Chondrocyte (in vitro differentiated cells): Measurements from ENCODE around the gene SSR2. TPM values are rescaled to one million over a fixed set of nuclear protein-coding genes. Genes with fewer than 3 reads are reported as not detected.
A peak's percentile ranks its signal among the peaks of the same experiment; 100 is the strongest.

Source experiments
- DNase-seq: peaks from one replicate; pipeline ENCODE4 v3.0.0; 2021; ENCODE audit warnings: mixed read lengths, low spot score
- H3K27ac Mint-ChIP-seq: one replicate; pipeline ENCODE4 v1.8.0; 2021; ENCODE audit warnings: mild to moderate bottlenecking, moderate library complexity, mixed read lengths; ENCODE audit not compliant: unreplicated experiment
- H3K27me3 Mint-ChIP-seq: 2 replicates; pipeline ENCODE4 v1.8.0; 2021; ENCODE audit warnings: low read depth, mixed read lengths
- H3K36me3 Mint-ChIP-seq: 2 replicates; pipeline ENCODE4 v1.8.0; 2021; ENCODE audit warnings: low read depth, mixed read lengths
- H3K4me1 Mint-ChIP-seq: 2 replicates; pipeline ENCODE4 v1.8.0; 2021; ENCODE audit warnings: low read depth, mild to moderate bottlenecking, mixed read lengths
- H3K4me3 Mint-ChIP-seq: one replicate; pipeline ENCODE4 v1.8.0; 2021; ENCODE audit warnings: mild to moderate bottlenecking, moderate library complexity, mixed read lengths; ENCODE audit not compliant: unreplicated experiment
- H3K9me3 Mint-ChIP-seq: 2 replicates; pipeline ENCODE4 v1.8.0; 2021; ENCODE audit warnings: low read depth, mixed read lengths
- total RNA-seq: library from RNA; stranded (reverse); gene quantifications from 3 replicates; pipeline ENCODE4 v1.2.1, GENCODE V29; 2021
- TF ChIP-seq, protein P1 (sequence below): fragments of 200-600 bp; sonication (generic); IDR thresholded peaks from 2 replicates; pipeline ENCODE4 v1.5.0; 2021; ENCODE audit warnings: antibody characterized with exemption, mild to moderate bottlenecking, moderate library complexity

Gene SSR2
- total RNA-seq, 1 donor from 2014 or later: 233 TPM

DNA sequence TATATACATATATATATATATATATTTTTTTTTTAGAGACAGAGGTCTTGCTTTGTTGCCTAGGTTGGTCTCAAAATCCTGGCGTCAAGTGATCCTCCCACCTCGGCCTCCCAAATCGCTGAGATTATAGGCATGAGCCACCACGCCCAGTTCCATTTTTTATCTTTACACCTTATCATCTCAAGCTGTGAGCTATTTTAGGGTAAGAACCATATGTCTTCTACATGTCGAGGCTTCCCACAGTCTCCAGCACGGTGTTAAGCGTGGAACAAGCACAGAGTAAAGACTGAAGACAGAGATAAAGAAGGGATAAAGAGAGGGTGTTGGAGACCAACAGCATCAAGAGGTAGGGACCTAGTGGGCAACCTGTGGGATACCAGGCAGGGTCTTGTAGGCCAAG, 56.6 kb downstream of the SSR2 start:
- peaks cover 55% of the 10 kb centered on the region for H3K36me3 Mint-ChIP-seq
- H3K27me3 Mint-ChIP-seq: no peaks in the 10 kb centered on the region

DNA sequence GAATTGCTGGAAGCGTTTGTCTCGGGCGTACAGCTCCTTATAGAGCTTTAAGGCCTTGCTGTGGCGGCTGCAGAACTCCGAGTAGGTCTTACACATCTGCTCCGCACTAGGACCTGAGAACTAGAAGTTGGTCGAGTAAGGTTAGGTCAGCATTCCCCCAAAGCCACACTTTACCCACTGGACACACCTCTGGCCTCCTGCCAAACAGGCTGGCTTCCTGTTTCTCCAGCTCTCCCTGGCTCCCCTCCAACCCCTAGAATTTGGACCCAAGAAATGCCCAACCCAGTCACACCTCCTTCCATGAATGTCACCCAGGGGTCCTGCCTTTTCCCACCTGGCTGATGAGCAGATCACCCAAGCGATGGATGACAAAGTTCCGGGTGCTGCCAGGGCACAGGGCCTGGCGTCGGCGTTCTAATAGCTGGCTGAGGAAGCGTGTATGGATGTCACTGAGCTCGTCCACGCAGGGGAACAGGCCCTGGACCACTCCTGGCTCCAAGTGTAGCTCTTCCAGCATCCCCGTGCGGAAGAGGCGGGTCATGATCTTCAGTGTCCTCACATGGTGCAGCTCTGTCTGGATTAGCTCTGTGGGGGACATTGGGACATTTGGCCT, 58.0 kb downstream of the SSR2 start:
- no peaks in the 10 kb centered on the region for H3K27me3 Mint-ChIP-seq
- no peak for DNase-seq
- TF ChIP-seq, protein P1, sequence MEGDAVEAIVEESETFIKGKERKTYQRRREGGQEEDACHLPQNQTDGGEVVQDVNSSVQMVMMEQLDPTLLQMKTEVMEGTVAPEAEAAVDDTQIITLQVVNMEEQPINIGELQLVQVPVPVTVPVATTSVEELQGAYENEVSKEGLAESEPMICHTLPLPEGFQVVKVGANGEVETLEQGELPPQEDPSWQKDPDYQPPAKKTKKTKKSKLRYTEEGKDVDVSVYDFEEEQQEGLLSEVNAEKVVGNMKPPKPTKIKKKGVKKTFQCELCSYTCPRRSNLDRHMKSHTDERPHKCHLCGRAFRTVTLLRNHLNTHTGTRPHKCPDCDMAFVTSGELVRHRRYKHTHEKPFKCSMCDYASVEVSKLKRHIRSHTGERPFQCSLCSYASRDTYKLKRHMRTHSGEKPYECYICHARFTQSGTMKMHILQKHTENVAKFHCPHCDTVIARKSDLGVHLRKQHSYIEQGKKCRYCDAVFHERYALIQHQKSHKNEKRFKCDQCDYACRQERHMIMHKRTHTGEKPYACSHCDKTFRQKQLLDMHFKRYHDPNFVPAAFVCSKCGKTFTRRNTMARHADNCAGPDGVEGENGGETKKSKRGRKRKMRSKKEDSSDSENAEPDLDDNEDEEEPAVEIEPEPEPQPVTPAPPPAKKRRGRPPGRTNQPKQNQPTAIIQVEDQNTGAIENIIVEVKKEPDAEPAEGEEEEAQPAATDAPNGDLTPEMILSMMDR: no peak
- H3K4me1 Mint-ChIP-seq: peaks cover 41% of the 10 kb centered on the region
- H3K36me3 Mint-ChIP-seq: peaks cover 47% of the 10 kb centered on the region
- no peaks in the 10 kb centered on the region for H3K9me3 Mint-ChIP-seq
- H3K27ac Mint-ChIP-seq: peak overlapping the region; percentile 95
- H3K4me3 Mint-ChIP-seq: peak overlapping the region; percentile 52

More for the DNA sequence above, 56.6 kb downstream of the SSR2 start:
- H3K9me3 Mint-ChIP-seq: no peaks in the 10 kb centered on the region
- DNase-seq: no peak
- H3K4me3 Mint-ChIP-seq: no peak overlapping the region
- H3K4me1 Mint-ChIP-seq: peaks cover 56% of the 10 kb centered on the region
- peak overlapping the region; percentile 4 for H3K27ac Mint-ChIP-seq
- TF ChIP-seq, protein P1: no peak

DNA sequence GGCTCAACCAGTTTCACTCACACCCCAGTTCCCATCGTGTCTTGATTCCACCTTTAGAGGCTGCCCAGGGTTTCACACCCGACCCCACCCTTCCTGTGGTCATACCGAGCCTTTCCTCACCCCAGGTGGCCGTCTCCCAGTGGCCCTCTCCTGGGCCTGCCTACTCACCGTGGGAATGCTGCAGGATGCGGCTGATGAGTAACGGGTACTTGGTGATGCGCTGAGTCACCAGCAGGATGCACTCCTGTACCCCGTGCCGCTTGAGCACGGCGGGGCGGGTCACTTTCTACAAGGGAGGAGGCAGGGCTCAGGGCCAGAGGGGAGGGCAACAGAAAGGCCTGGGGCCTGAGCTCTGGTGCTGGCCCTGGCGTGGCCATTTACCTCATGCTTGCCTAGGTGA, 58.8 kb downstream of the SSR2 start:
- TF ChIP-seq, protein P1: peak; percentile 76
- DNase-seq: no peak
- H3K27ac Mint-ChIP-seq: peak overlapping the region; percentile 95
- peaks cover 37% of the 10 kb centered on the region for H3K4me1 Mint-ChIP-seq
- no peaks in the 10 kb centered on the region for H3K27me3 Mint-ChIP-seq
- H3K4me3 Mint-ChIP-seq: peak overlapping the region; percentile 52
- H3K36me3 Mint-ChIP-seq: peaks cover 50% of the 10 kb centered on the region
- H3K9me3 Mint-ChIP-seq: no peaks in the 10 kb centered on the region

DNA sequence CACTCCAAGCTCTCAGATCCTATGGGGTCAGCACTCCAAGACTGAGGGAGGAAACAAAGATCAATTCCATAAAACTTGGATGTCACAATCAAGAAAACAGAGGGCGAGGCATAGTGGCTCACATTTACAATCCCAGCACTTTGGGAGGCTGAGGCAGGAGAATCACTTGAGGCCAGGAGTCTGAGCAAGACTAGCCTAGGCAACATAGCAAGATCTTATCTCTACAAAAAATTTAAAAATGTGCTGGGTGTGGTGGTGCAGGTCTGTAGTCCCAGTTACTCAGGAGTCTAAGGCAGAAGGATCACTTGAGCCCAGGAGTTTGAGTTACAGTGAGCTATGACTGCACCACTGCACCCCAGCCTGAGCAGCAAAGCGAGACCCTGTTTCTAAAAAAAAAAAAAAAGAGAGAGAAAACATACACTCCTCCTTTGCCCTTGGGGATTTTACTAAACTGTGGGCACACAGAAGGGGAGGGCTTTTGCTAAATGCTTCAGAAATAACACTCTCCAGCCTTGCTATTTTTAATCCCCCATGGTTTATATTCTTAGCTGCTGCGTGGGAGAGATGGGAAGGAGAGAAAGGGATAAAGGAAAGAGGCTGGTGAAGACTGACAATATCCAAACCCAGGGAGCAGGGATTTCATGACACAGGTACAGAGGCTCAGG, 60.5 kb downstream of the SSR2 start:
- Mint-ChIP-seq H3K27ac (peak overlapping the region; percentile 95), H3K4me1 (peaks cover 37% of the 10 kb centered on the region), H3K36me3 (peaks cover 42% of the 10 kb centered on the region), H3K9me3 (no peaks in the 10 kb centered on the region), H3K4me3 (no peak overlapping the region), H3K27me3 (no peaks in the 10 kb centered on the region)
- TF ChIP-seq, protein P1: no peak
- no peak for DNase-seq

Other genes starting within 250 kb of the SSR2 start
- gene GON4L, start 163.7 kb downstream of the SSR2 start, total RNA-seq: 40.1 to 46.9 TPM (median 46.5 TPM) in 3 replicates
- 3.4 to 5.3 TPM (median 4.9 TPM) in 3 replicates for gene SYT11, start 161.4 kb downstream of the SSR2 start, total RNA-seq
- gene RIT1, start 109.6 kb downstream of the SSR2 start, total RNA-seq: 39.8 to 52.2 TPM (median 51.4 TPM) in 3 replicates
- gene KHDC4, start 86.5 kb downstream of the SSR2 start, total RNA-seq: 32.3 to 43.2 TPM (median 35.2 TPM) in 3 replicates
- not detected in 3 replicates for gene RXFP4, start 79.3 kb downstream of the SSR2 start, total RNA-seq
- 50.0 to 214 TPM (median 203 TPM) in 3 replicates for gene ARHGEF2, start 42.4 kb downstream of the SSR2 start, total RNA-seq
- gene UBQLN4, start 32.8 kb upstream of the SSR2 start, total RNA-seq: 29.3 to 32.9 TPM (median 30.2 TPM) in 3 replicates
- 55.0 to 58.8 TPM (median 56.6 TPM) in 3 replicates for gene LAMTOR2, start 33.8 kb upstream of the SSR2 start, total RNA-seq
- gene RAB25, start 40.2 kb upstream of the SSR2 start, total RNA-seq: not detected in 3 replicates
- 11.7 to 12.7 TPM (median 12.0 TPM) in 3 replicates for gene MEX3A, start 61.5 kb upstream of the SSR2 start, total RNA-seq
- 641 to 675 TPM (median 641 TPM) in 3 replicates for gene LMNA, start 93.8 kb upstream of the SSR2 start, total RNA-seq
- gene SEMA4A, start 132.6 kb upstream of the SSR2 start, total RNA-seq: 1.6 to 2.5 TPM (median 2.0 TPM) in 3 replicates
- 13.4 to 17.5 TPM (median 17.2 TPM) in 3 replicates for gene SLC25A44, start 173.2 kb upstream of the SSR2 start, total RNA-seq
- 35.8 to 40.5 TPM (median 38.6 TPM) in 3 replicates for gene PMF1, start 192.1 kb upstream of the SSR2 start, total RNA-seq
- 0.82 TPM in 1 of 3 replicates, not detected in the others for gene BGLAP, start 221.2 kb upstream of the SSR2 start, total RNA-seq
- gene PAQR6, start 227.1 kb upstream of the SSR2 start, total RNA-seq: 4.9 to 6.9 TPM (median 4.9 TPM) in 3 replicates